Activated CD4-positive, CD25-positive, alpha-beta regulatory T cell (primary cell): ENCODE results near the gene AP4M1.

Experiments used
- DNase-seq, 4 experiments: peaks; one replicate each; lab custom pipeline; 2025; lab: John Stamatoyannopoulos, UW

The AP4M1 gene

DNA sequence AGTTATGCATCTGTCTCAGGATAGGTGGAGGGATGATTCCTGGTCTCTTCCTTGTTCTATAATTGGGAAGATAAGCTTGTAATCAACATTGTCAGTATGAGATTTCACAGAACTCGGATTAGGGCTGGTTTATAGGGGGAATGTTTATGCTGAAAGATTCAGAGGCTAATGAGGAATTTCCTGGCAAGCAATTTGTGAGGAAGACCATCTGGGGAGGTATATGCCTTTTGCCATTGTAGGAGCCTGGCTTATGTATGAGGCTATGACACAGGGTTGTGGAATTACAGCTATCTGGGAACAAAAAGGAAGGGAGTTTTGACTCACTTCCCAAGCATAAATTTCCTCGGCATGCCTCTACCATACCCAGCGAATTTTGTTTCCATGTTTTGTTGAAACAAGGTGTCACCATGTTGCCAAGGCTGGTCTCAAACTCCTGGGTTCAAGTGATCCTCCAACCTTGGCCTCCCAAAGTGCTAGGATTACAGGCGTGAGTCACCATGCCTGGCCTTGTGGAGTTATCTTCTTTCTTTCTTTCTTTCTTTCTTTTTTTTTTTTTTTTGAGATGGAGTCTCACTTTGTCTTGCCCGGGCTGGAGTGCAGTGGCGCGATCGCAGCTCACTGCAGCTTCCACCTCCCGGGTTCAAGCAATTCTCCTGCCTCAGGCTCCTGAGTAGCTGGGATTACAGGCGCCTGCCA lies 14.2 kb upstream of the AP4M1 start:
- DNase-seq, result no peak

DNA sequence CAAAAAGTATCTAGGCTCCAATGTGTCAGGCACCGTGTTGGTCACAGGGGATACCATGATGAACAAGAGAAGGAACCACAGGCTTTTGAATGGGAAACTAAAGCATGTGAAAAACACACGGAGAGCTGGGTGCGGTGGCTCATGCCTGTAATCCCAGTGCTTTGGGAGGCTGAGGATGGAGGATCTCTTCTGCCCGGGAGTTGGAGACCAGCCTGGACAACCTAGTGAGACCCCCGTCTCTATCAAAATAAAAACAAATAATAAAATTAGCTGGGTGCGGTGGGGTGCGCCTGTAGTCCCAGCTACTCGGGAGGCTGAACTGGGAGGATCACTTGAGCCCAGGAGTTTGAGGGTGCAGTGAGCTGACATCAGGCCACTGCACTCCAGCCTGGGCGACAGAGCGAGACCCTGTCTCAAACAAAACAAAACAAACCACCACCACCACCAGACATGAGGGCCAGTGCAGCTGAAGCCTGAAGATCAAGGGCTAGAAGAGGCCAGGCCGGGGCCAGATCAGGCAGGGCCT lies 13.3 kb upstream of the AP4M1 start:
- no peak for DNase-seq

DNA sequence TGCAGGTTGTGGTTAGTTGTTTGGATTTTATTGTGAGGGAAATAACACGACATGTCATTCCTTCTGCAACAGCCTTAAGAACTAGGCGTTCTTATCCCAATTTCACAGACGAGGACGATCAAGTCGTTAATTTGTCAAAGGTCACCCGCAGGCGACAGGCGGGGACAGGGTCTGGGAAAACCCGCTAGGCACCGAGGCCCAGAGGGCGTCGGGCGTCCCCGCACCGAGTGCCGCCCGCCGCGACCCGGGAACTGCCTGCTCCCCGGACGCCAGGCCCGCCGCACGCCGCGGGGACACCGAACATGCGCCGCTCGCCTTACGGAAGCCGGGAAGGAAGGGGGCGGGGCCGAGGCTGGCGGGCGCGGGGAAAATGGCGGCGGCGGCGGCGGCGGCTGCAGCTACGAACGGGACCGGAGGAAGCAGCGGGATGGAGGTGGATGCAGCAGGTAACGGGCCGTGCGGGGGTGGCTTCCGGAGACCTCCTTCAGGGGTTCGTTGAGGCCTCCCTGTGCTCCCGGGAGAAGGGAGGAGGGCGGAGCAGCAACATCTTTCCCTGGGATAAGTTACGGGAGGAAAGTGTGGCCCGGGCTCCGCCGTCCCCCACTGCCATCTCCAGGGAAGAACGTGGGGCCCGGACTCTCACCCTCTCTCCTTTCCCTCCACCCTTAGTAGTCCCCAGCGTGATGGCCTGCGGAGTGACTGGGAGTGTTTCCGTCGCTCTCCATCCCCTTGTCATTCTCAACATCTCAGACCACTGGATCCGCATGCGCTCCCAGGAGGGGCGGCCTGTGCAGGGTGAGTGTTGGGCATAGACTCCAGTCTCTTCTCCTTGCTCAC lies 12.6 kb upstream of the AP4M1 start, which contains the start of gene COPS6:
COPS6 (plus strand) TSS at position 349 of the 837 bp plus-strand sequence; CDS start at position 371, 22 bp downstream.
- DNase-seq, result peak; percentile 71 to 86 (median 74)

DNA sequence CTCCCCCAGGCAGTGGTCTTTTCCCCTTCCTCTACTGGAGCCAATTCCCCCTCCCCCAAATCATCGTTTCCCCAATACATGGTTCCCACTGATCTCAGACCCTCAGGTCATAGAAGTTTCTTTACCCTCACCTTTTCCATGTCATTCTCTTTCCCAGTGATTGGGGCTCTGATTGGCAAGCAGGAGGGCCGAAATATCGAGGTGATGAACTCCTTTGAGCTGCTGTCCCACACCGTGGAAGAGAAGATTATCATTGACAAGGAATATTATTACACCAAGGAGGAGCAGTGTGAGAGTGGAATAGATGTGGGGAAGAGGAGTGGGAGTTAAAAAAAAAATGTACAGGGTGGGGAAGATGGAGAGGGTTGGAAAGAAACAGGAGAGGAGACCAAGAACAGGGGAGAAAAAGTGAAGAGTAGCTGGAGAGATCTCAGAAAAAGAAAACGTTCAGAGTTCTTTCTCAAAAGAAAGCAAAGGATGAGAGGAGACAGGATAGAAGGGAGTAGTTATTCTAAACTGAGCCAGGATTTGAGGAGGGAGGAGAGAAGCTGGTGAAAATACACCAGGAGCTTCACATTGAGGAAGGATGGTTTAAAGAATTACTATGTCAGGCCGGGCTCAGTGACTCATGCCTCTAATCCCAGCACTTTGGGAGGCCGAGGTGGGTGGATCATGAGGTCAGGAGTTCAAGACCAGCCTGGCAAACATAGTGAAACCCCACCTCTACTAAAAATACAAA lies 11.8 kb upstream of the AP4M1 start:
- DNase-seq, result no peak

DNA sequence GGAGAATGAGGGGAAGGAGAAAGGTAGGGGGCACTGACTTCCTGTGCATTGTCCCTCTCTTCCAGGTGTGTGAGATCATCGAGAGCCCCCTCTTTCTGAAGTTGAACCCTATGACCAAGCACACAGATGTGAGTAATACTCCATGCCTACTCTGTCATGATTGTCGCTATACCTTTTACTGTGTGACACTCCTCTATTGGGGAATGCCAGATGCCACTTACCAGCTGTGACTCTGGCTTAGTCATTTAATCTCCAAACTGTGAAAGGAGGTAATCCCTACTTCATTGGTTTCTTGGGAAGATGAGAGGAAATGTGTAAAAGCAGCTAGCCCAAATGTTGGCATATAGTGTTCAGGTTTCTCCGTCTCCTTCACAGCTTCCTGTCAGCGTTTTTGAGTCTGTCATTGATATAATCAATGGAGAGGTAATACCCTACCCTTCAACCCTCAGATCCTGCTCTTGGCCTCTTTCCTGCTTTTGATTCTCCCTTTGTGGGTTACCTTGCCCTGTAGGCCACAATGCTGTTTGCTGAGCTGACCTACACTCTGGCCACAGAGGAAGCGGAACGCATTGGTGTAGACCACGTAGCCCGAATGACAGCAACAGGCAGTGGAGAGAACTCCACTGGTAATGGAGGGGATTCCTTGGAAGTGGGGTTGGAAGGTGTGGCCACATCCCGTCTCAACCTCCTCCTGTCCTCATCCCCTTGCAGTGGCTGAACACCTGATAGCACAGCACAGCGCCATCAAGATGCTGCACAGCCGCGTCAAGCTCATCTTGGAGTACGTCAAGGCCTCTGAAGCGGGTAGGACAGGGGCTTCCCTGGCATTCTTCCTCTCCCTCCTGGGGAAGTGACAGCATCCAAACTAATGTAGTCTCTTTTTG lies 10.7 kb upstream of the AP4M1 start:
- DNase-seq, result no peak

DNA sequence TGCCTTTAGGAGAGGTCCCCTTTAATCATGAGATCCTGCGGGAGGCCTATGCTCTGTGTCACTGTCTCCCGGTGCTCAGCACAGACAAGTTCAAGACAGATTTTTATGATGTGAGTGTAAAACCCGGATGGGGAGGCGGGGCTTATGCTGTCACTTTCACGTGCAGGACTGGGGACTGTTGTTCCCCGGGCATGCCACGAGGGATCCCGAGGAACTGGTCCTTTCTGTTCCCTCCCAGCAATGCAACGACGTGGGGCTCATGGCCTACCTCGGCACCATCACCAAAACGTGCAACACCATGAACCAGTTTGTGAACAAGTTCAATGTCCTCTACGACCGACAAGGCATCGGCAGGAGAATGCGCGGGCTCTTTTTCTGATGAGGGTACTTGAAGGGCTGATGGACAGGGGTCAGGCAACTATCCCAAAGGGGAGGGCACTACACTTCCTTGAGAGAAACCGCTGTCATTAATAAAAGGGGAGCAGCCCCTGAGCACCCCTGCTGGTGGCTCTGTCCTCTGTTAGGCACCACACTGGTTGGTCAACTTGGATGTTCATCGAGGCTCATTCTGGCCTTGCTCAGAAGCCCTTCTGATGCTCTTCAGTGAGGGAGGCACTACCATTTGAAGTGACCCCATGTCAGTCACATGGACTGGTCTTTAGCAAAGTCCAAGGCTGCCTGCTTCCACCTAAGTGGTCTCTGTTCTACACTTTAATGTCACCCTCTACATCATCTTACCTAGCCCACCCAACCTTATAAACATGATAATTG lies 9.8 kb upstream of the AP4M1 start:
- DNase-seq, result no peak

DNA sequence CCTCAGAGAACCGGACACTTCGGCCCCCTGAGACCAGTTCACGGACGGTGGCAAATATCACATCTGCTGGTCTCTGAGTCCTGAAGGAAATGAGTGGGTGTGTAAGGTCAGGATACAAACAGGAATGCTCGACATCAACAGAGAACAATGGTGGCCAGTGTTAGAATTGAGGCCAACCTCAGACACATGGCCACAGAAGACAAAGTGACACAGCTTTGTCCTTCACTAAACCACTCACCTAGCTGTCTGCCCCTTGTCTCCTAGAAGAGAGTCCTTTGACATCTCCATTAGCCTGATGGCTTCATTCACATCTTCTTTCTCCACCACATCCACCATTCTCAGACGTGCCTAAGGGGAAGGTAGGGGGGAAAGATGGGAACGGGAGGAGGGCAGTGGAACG lies 8.4 kb upstream of the AP4M1 start:
- DNase-seq, result no peak

DNA sequence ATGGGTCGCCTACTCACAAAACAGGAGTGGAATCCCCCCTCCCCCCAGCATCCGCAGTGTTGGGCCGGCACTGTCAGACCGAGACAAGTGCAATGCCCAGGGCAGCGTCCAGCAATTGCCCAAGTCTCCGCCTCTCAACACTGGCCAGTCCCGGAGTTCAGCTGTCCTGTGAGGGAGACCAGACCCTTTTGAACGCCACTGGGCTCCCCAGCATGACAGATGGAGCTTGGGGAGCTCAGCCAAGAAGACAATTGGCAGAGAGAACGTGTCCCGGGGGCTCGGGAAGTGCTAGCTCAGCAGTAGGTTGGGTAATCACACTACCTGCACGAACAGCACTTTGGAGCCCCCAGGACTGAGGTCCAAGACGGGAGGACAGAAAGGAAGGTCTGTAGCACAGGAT lies 7.9 kb upstream of the AP4M1 start:
- no peak for DNase-seq

DNA sequence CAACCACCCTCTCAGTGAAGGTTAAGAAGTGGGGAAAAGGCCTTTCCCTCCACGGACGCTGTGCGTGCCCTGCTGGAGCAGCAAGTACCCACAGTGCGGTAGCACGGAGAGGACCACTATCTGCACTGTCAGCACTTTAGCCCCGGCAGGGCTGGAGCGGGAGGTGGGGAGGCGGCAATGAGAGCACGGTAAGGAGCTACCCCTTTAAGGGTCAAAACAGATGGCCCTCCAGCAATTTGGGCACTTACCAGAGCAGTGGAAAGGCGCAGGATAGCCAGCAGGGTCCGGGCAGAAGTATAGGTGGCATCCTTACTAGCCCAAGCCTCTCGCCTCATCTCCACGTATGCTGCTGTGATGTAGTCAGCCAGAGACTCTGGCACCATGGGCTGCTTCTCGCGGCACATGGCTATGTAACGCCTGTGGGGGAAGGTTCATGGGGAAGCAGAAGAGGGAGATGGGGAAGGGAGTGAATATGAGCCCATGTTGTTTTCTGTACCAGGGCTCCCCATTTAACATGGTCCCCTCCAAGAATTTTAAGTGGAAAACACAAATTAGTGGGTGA lies 7.4 kb upstream of the AP4M1 start:
- no peak for DNase-seq

DNA sequence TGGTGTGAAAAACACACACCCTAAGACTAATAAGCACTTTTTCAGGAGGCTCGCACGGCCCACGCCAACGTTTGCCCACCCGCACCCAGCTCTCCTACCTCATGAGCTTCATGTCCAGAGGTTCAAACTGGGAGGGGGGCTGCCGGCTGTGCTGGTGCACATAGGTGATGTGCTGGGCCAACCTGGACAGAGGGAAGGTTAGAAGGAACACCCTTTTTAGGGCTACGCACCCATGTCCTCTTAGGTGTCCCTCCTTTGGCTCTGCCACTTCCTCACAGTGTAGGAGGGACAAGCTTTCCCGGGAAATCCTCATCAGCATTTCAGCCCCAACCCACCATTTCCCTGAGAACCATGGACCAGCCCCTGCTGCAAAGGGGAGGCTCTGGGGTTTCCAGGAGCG lies 6.2 kb upstream of the AP4M1 start:
- DNase-seq, result no peak

DNA sequence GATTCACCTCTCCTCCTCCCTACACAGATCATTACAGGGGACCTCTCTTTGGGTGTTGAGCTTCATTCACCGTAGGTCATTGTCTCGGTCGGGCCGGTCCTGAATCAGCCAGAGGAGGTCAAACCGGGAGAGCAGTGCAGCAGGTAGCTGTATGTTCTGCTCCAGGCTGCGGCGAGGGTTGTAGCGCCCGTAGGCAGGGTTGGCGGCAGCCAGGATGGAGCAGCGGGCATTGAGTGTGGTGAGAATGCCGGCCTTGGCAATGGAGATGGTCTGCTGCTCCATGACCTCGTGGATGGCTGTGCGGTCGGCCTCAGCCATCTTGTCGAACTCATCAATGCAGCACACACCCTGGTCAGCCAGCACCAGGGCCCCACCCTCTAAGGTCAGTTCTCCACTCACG lies 5.7 kb upstream of the AP4M1 start:
- no peak for DNase-seq

DNA sequence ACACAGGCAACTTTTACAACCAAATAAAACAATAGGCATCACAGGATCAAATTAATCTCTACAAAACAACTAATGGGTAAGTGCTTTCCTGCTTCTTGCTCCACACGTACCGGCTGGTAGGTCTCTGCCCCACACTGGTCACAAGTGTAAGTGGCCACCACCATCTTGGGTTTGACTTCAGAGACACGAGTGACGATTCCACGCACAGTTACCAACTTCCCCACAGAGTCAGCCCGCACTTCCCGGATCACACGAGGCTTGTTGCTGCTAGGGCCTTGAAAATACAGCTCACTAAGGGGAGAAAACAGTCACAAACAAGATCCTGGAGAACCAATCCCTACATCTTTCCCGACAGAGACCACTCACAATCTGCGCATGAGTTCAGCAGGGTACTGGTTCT lies 2.5 kb upstream of the AP4M1 start:
- DNase-seq, result no peak

DNA sequence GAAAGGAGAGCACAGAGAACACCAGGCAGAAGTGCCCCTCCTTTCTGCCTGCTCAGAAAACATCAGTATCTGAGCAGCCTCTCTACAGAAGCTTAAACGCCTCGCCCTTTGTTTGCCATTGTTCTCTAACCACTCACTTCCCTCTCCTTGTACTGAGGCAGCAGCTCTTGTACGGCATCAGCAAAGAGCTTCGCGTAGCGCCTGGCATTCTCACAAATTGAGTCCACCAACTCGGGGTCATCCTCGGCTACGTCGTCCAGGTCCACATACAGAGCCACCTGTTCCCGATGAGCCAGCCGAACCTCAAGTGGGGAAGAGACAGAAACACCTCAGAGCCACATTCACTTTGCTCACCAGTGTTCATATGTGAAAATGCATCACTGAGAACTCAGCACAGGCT lies 2.0 kb upstream of the AP4M1 start:
- DNase-seq, result no peak

DNA sequence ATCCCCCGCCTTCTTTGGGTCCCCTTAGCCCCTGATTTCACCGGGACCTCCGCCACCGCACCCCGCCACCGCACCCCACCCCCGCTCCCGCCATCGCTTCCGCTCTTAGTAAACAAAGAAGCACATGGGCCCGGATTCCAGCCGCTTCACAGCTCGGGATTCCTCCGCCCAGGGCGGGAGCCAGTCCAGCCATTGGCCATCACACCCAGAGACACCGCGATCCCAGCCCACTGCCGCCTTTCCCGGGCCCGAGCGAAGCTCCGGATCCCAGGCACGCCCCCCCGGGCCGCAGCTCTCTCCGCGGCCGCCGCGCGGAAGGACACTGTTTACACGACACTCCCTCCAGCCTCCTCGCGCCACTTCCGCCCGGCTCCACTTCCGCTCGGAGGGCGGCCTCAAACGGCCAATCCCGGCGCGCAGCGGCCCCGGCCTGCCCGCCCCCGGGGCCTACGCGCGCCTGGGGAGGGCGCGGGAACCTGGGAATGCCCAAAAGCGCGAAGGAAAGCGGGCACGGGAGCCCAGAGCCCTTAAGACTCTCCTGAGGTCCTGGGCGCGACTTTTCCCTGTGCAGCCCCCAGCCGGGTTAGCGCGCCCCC lies 925 bp upstream of the AP4M1 start:
- DNase-seq, result peak; percentile 75 to 84 (median 80)

DNA sequence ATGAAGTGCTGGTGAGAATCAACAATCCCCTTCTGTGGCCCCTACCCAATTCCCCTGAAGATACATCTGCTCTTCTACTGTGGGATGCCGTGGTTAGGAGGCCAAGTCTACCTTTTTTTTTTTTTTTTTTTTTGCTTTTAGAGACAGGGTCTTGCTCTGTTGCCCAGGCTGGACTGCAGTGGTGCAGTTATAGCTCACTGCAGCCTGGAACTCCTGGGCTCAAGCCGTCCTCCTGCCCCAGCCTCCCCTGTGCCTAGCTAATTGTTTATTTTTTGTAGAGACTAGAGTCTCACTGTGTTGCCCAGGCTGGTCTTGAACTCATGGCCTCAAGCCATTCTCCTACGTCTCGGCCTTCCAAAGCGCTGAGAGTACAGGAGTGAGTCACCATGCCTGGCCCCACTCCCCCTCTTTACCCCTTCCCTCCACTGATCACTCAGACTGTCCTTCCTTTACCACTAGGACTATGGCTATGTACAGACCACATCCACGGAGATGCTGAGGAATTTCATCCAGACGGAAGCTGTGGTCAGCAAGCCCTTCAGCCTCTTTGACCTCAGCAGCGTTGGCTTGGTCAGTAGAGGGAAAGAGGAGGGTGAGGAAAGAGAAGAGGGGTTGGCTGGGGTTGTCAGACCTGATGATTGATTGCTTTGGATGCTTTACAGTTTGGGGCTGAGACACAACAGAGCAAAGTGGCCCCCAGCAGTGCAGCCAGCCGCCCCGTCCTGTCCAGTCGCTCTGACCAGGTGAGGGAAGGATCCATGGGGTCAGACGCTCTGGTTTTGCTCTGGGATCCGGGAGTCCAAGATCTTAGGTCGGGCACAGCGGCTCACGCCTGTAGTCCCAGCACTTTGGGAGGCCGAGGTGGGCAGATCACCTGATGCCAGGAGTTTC lies 1.8 kb downstream of the AP4M1 start:
- DNase-seq, result no peak

DNA sequence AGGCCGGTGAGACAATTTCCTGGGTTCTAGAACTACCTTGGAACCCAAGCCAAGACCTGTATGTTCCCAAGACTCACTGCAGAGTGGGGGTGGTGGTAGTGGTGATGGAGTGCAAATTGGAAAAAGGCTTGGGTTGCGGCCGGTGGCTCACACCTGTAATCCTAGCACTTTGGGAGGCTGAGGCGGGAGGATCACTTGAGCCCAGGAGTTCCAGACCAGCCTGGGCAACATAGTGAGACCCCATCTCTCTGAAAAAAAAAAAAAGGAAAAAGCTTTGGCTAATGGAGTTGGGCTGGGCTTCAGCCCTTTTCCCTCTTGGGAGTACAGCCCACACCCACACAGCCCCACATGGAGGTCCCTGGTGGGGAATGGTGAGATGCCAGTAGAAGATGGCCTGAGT lies 4.1 kb downstream of the AP4M1 start:
- no peak for DNase-seq

DNA sequence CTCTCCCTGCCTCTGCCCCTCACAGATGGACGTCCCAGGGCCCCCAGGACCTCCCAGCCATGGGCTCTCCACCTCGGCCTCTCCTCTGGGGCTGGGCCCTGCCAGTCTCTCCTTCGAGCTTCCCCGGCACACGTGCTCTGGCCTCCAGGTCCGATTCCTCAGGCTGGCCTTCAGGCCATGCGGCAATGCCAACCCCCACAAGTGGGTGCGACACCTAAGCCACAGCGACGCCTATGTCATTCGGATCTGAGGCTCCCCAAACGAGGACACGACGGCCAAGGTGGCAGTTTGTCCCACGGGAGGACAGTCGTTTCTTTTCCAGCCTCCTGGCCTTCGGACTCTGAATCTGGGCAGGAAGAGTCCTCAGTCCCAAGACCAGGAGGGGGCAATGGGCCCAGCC lies 5.2 kb downstream of the AP4M1 start:
- no peak for DNase-seq

DNA sequence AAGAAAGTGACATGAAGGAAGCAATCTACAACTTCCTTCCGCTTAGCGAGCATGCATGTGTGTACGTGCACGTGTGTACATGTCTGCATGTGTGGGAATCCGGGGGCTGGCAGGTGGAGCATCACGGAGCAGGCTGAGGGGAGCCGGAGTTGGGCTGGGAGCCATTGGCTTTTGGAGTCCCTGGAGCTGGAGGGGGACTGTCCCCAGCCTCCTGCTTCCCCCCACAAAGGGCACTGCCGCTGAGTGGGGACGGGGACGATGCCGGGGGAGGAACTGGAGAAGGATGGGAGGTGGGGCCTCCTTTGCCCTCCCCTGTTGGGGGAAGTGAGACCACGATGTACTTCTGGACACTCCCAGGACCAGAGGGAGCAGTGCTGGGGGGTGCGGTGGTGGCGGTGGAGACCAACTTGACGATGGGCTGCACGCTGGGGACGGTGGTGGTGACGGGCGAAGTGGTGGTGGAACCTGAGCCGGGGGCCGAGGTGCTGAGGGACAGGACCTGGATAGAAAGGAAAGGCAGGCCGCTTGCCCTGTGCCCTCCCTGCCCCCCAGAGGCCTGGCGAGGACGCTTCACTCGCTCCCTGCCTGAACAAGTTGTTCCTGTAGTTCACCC lies 5.8 kb downstream of the AP4M1 start:
- DNase-seq, result no peak

DNA sequence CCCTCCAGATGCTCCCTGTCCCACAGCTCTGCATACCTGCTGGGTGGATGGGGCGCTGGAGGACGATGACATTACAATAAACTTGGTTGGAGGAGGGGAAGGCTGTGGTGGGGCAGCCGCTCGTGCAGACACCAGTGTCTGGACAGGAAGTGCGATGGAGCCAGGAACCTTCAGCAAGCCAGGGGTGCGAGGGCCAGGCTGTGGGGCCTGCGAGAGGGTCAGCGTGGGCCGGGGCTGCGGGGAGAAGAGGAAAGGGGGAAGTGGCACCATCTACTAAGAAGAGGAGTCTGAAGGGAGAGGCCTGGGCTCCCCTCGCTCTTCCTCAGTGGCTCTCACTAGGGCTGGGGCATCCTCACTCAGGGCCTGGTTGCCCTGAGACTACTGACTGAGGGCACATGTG lies 6.4 kb downstream of the AP4M1 start:
- no peak for DNase-seq
